ENCODE results near the gene ENKUR. TPM values are rescaled to one million over a fixed set of nuclear protein-coding genes. Genes with fewer than 3 reads are reported as not detected.
"Not testable (repeated sequence)": the region's sequence is repeated elsewhere in the genome, so short reads cannot be mapped to it uniquely, and the experiment has no call there.

The ENKUR gene
- total and polyA plus RNA-seq, 2 donors from 2014 or later = 0.41 to 0.73 TPM

DNA sequence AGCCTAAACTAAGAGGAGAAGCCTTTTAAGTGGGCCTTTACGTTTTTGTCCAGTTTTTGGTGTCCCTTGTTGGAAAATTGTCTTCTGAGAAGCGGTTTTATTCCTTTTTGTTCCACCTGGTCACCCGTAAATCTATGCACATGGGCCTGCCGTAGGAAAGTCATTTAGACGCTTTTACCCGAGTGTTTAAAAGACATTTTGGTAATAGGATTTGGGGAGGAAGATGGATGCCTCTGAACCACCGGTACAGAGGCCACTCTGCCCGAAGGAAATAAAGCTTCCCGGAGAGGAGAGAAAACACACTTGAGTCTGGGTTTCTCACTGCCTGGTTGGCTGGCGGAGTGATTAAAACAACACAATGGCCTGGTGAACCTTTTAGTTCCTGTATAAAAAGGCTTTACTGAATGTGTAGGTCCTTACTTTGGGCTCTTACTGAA lies 1.2 kb upstream of the ENKUR start:
- DNase-seq = peak in 2 of 5 donors; percentile 55 to 68
- intact Hi-C loops (cut with DNase I) = no loop called here
- no peaks in the 10 kb centered on the region for H3K9me3 ChIP-seq (ENCODE audit: control insufficient read depth in 2 of 3, insufficient read depth in 1 of 3, low read length in 3 of 3)

DNA sequence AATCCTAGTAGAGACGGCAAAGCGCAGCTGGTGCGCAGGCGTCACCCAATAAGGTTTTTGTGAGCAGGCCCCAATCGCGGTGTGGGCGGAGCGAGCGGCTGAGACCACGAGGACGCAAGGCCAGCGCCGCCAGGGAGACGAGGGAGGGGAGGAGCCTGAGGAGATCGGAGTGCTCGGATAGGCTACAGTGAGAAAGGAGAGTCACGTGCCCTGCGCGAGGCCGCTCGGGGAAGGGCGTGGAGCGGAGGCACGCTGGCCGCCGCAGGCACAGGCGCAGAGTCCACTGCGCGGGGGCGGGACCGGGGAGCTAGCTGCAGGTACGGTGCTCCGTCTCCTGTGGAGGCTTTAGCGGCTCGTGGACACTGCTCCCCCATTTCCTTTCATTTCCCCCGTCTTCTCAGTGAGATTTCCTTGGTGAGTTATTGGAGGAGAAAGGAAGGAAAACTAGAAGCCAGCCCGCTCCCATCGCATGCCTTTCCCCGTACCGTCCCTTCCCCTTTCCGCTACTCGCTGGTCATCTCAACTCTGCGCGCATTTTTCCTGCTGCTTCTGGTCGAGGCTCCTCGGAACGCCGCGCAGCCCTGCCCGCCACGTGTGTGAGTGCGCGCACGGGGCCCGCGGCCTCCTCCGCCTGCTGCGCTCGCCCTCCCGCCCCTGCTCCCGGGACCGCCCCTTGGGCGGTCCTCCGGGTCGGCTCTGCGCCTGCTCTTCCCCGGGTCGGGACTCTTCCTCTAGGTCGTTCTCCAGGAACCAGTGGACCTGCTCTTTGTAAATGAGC lies 607 bp upstream of the ENKUR start, which contains the start of gene THNSL1:
Gene THNSL1 (plus strand): TSS at position 237 of the 778 bp plus-strand sequence. CDS start 6,612 bp downstream, outside the sequence.
- Histone ChIP-seq H3K36me3 (ENCODE audit: control insufficient read depth in 2 of 3, insufficient read depth in 3 of 3, low read length in 3 of 3) (no peaks in the 10 kb centered on the region), H3K4me1 (ENCODE audit: control insufficient read depth in 2 of 3, insufficient read depth in 2 of 3, low read depth in 1 of 3, low read length in 3 of 3) (peaks cover 0 to 15% (median 3%) of the 10 kb centered on the region in 3 donors), H3K27me3 (ENCODE audit: control insufficient read depth, insufficient read depth, low read length) (no peaks in the 10 kb centered on the region), H3K4me3 (ENCODE audit: low read length in 3 of 3) (peak within 1 kb of the TSS; percentile 94 to 96 (median 96)), H3K9me3 (ENCODE audit: control insufficient read depth in 2 of 3, insufficient read depth in 1 of 3, low read length in 3 of 3) (no peaks in the 10 kb centered on the region), H3K9ac (ENCODE audit: low read length in 3 of 3) (peak within 1 kb of the TSS; percentile 86 to 96 (median 96)), H3K27ac (ENCODE audit: low read depth in 2 of 2, low read length in 2 of 2) (peak within 1 kb of the TSS; percentile 94 to 97)
- peak; percentile 99 to 100 (median 99) for DNase-seq
- no peak for TF ChIP-seq CTCF (IDR thresholded peaks at IDR 0.05; ENCODE audit: borderline replicate concordance, extremely low read depth, insufficient read depth)
- intact Hi-C loops (cut with DNase I) = no loop called here
- FAIRE-seq = peak; percentile 56

More for the DNA sequence above, 1.2 kb upstream of the ENKUR start:
- no peak for TF ChIP-seq CTCF (IDR thresholded peaks at IDR 0.05; ENCODE audit: borderline replicate concordance, extremely low read depth, insufficient read depth)
- Histone ChIP-seq H3K4me3 (ENCODE audit: low read length in 3 of 3) (peak overlapping the region; percentile 94 to 96 (median 96)), H3K4me1 (ENCODE audit: control insufficient read depth in 2 of 3, insufficient read depth in 2 of 3, low read depth in 1 of 3, low read length in 3 of 3) (peaks cover 0 to 15% (median 3%) of the 10 kb centered on the region in 3 donors), H3K9ac (ENCODE audit: low read length in 3 of 3) (peak overlapping the region; percentile 86 to 96 (median 88)), H3K27ac (ENCODE audit: low read depth in 2 of 2, low read length in 2 of 2) (peak overlapping the region; percentile 94 to 97), H3K27me3 (ENCODE audit: control insufficient read depth, insufficient read depth, low read length) (no peaks in the 10 kb centered on the region), H3K36me3 (ENCODE audit: control insufficient read depth in 2 of 3, insufficient read depth in 3 of 3, low read length in 3 of 3) (peaks cover 0 to 2% (median 0%) of the 10 kb centered on the region in 3 donors)
- no peak for FAIRE-seq

DNA sequence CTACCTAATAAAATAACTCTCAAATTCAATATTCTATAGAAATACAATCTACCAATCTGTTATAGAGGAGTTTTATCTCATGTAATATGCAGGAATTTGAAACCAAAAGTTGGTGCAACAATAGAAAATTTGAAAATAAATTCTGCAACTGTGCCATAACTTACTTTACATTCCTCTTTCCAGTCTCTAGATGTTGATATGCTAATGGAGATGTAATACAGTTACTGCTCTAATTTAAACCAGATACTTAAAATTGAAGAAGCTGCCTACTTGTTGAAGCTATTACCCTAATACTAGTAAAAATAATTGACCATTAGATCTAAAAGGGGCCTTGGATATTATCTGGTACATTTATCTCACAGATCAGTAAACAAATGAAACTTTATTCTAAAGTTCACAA lies 1.4 kb downstream of the ENKUR start:
- TF ChIP-seq CTCF (IDR thresholded peaks at IDR 0.05; ENCODE audit: borderline replicate concordance, extremely low read depth, insufficient read depth) = no peak
- no peaks in the 10 kb centered on the region for H3K27me3 ChIP-seq (ENCODE audit: control insufficient read depth, insufficient read depth, low read length)
- DNase-seq (no peak), FAIRE-seq (no peak)
- H3K4me3 ChIP-seq (ENCODE audit: low read length in 3 of 3) = no peak overlapping the region
- peaks cover 0 to 15% (median 3%) of the 10 kb centered on the region in 3 donors for H3K4me1 ChIP-seq (ENCODE audit: control insufficient read depth in 2 of 3, insufficient read depth in 2 of 3, low read depth in 1 of 3, low read length in 3 of 3)
- H3K9ac ChIP-seq (ENCODE audit: low read length in 3 of 3) = no peak overlapping the region
- intact Hi-C loops (cut with DNase I) = no loop called here
- no peaks in the 10 kb centered on the region for H3K36me3 ChIP-seq (ENCODE audit: control insufficient read depth in 2 of 3, insufficient read depth in 3 of 3, low read length in 3 of 3)
- H3K9me3 ChIP-seq (ENCODE audit: control insufficient read depth in 2 of 3, insufficient read depth in 1 of 3, low read length in 3 of 3) = no peaks in the 10 kb centered on the region
- no peak overlapping the region for H3K27ac ChIP-seq (ENCODE audit: low read depth in 2 of 2, low read length in 2 of 2)

- H3K9ac ChIP-seq (ENCODE audit: low read length in 3 of 3); H3K4me3 ChIP-seq (ENCODE audit: low read length in 3 of 3); H3K27ac ChIP-seq (ENCODE audit: low read depth in 2 of 2, low read length in 2 of 2); DNase-seq; intact Hi-C loops (cut with DNase I); H3K36me3 ChIP-seq (ENCODE audit: control insufficient read depth in 2 of 3, insufficient read depth in 3 of 3, low read length in 3 of 3); H3K27me3 ChIP-seq (ENCODE audit: control insufficient read depth, insufficient read depth, low read length); H3K9me3 ChIP-seq (ENCODE audit: control insufficient read depth in 2 of 3, insufficient read depth in 1 of 3, low read length in 3 of 3); H3K4me1 ChIP-seq (ENCODE audit: control insufficient read depth in 2 of 3, insufficient read depth in 2 of 3, low read depth in 1 of 3, low read length in 3 of 3); FAIRE-seq: not testable (repeated sequence)
Measured at GRCh38 chr10:25011591-25011990, 4.4 kb downstream of the ENKUR start.
